GM12892 (cell line): ENCODE measurements around the gene TOM1L2.

Experiments
- DNase-seq: peaks from one replicate; pipeline ENCODE4 v3.0.0; 2011; ENCODE audit not compliant: insufficient read length
- FAIRE-seq: peaks from 2 replicates; lab custom pipeline; 2011; peaks lifted over from hg19 to GRCh38; lab: Jason Lieb, UNC
- POLR2A ChIP-seq: IDR thresholded peaks from 2 replicates; pipeline ENCODE4 v1.6.1; 2011; ENCODE audit warnings: low read depth, low read length, control low read depth
- POLR2AphosphoS5 ChIP-seq: IDR thresholded peaks from 2 replicates; pipeline ENCODE4 v1.6.1; 2011; ENCODE audit warnings: low read depth, low read length, control low read depth

The TOM1L2 gene

DNA sequence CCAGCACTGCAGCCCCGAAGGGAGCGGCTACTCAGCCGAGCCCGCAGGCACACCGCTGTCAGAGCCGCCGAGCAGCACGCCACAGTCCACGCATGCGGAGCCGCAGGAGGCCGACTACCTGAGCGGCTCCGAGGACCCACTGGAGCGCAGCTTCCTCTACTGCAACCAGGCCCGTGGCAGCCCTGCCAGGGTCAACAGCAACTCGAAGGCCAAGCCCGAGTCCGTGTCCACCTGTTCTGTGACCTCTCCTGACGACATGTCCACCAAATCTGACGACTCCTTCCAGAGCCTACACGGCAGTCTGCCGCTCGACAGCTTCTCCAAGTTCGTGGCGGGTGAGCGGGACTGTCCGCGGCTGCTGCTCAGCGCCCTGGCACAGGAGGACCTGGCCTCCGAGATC is 177.8 kb downstream of the TOM1L2 start:
- no peak for FAIRE-seq
- TF ChIP-seq POLR2AphosphoS5 (no peak), POLR2A (no peak)
- no peak for DNase-seq
